Activated CD4-positive, CD25-positive, alpha-beta regulatory T cell (primary cell): ENCODE measurements around the gene TYW1B.
"Not testable (repeated sequence)": the region's sequence is repeated elsewhere in the genome, so short reads cannot be mapped to it uniquely, and the experiment has no call there.

ENCODE experiments used
- DNase-seq, 4 experiments: peaks; one replicate each; lab custom pipeline; 2025; lab: John Stamatoyannopoulos, UW

Gene TYW1B

GRCh38 chr7:72827839-72828591, at the start of gene TYW1B:
TYW1B (minus strand) TSS chr7:72828200; CDS start chr7:72828075, 125 bp downstream.
- peak; percentile 91 to 94 (median 92) for DNase-seq

DNA sequence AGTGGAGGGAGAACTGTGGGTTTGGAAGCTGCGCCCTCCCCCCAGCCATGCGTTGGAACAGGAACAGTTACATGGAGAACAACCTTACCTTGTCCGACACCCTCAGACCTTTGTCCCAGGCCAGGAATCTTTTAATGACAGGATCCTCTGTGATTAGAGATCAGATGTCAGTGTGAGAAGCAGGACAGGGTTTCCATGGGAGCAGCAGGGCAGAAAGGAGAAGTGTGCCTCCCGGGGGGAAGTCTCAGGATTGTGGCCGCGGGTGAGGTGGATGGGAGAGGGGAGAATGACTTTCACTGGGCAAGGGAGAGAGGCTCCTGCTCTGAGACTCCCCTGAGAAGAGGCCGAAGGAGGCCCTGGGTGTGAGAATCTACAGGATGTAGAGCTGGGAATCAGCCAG, 39.6 kb upstream of the TYW1B start:
- DNase-seq = not testable (repeated sequence)

GRCh38 chr7:72858846-72859400, 30.9 kb upstream of the TYW1B start:
- DNase-seq = not testable (repeated sequence)

DNA sequence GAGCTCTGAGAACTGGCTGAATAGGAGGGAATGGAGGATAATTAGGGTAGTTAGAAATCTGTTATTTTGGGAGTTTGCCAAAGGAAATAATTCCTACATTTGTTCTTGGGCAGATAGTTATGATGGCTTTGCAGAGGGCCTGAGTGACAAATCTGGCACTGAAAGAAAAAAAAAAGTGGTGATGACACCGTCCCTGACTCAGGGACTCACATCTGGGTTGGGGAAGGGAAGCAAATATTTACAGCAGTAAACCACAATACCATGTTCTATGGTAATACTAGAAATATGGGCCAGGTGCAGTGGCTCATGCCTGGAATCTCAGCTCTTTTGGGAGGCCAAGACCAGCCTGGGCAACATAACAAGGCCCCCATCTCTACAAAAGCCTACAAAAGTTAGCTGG, 29.9 kb upstream of the TYW1B start:
- DNase-seq = not testable (repeated sequence)

DNA sequence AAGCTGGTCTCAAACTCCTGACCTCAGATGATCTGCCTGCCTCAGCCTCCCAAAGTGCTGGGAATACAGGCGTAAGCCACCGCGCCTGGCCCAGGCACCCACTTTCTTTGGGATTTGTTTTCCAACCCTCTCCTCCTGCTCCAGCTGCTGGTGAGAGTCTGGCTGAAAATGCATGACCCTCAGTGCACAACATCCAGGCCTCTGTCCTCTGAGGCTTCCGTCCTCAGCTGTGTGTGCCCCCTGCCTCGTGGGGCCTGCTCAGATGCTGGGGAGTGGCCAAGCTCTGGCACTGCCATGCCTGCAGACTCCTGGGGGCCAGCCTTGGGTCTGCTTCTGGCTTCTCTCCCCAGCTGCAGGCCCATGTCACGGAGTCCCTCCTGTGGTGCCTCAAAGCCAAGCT, 27.3 kb upstream of the TYW1B start:
- DNase-seq = not testable (repeated sequence)

GRCh38 chr7:72852937-72853336, 24.9 kb upstream of the TYW1B start:
- not testable (repeated sequence) for DNase-seq

GRCh38 chr7:72850746-72851145, 22.7 kb upstream of the TYW1B start:
- DNase-seq = not testable (repeated sequence)

GRCh38 chr7:72844146-72844545, 16.1 kb upstream of the TYW1B start:
- not testable (repeated sequence) for DNase-seq

- DNase-seq = not testable (repeated sequence)
Observed at GRCh38 chr7:72843166-72843565, 15.2 kb upstream of the TYW1B start.

GRCh38 chr7:72840966-72841511, 13.0 kb upstream of the TYW1B start:
- not testable (repeated sequence) for DNase-seq

DNA sequence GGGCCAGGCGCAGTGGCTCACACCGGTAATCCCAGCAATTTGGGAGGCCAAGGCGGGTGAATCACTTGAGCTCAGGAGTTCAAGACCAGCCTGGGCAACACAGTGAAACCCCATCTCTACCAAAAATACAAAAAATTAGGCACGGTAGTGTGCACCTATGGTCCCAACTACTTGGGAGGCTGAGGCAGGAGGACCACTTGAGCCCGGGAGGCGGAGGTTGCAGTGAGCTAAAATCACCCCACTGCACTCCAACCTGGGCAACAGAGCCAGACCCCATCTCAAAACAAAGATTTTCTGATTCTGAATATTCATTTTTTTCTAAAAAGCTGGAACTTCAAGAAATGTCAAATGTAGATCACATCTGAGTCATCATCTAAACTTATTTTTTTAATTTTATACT, 10.3 kb upstream of the TYW1B start:
- not testable (repeated sequence) for DNase-seq

GRCh38 chr7:72837291-72837690, 9.3 kb upstream of the TYW1B start:
- not testable (repeated sequence) for DNase-seq

- DNase-seq = not testable (repeated sequence)
Observed at GRCh38 chr7:72830567-72830966, 2.6 kb upstream of the TYW1B start.

GRCh38 chr7:72829687-72830354, 1.8 kb upstream of the TYW1B start:
- DNase-seq = peak in 3 of 4 experiments; percentile 3 to 69 (median 50)

DNA sequence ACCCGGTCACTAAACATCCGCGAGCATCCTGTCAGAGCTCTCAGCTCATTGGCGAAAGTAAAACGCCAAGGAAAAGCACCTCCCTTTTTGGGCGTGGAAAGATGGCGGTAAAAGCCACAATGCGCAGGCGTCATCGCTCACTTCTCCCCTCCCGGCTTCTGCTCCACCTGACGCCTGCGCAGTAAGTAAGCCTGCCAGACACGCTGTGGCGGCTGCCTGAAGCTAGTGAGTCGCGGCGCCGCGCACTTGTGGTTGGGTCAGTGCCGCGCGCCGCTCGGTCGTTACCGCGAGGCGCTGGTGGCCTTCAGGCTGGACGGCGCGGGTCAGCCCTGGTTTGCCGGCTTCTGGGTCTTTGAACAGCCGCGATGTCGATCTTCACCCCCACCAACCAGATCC, 1.3 kb upstream of the TYW1B start:
- peak; percentile 81 to 92 (median 86) for DNase-seq

- not testable (repeated sequence) for DNase-seq
Observed at GRCh38 chr7:72823765-72824732, 4.0 kb downstream of the TYW1B start.

GRCh38 chr7:72822497-72822896, 5.5 kb downstream of the TYW1B start:
- DNase-seq = not testable (repeated sequence)

DNA sequence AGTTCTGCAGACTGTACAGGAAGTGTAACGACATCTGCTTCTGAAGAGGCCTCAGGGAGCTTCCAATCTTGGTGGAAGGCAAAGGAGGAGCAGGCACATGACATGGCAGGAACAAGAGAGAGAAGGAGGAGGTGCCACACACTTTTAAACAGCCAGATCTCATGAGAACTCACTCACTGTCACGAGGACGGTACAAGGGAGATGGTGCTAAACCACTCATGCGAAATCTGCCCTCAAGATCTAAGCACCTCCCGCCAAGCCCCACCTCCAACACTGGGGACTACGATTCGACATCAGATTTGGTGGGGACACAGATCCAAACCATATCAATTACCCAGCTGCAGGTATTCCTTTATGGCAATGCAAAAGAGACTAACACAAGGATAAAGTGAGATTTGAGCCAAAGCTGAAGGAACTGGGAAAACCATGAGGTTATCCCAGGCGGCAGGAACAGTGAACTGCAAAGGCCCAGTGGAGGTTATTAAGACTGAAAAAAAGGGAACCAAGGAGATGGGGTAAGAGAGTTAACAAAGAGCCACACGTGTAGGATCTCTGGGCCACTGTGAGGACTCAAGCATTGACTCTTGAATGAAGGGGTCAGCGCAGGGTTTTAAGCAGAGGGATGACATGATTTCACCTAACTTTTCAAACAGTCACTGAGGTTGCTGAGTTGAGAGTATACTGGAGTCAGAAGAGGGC, 9.2 kb downstream of the TYW1B start:
- not testable (repeated sequence) for DNase-seq

- DNase-seq = not testable (repeated sequence)
Observed at GRCh38 chr7:72817661-72818060, 10.3 kb downstream of the TYW1B start.

- DNase-seq = not testable (repeated sequence)
Observed at GRCh38 chr7:72816370-72817157, 11.4 kb downstream of the TYW1B start.
